Loucy (cell line): Measurements from ENCODE around the gene USP16.

ENCODE experiments used
- EZH2phosphoT487 ChIP-seq: fragments of 200-600 bp; IDR thresholded peaks from 2 replicates; pipeline ENCODE4 v1.6.1; 2018; ENCODE audit warnings: antibody characterized with exemption, mild to moderate bottlenecking, moderate library complexity, borderline replicate concordance
- TF ChIP-seq, protein P1 (sequence below): fragments of 200-600 bp; sonication (generic); conservative IDR thresholded peaks from 2 replicates; pipeline ENCODE4 v1.5.1; 2014; ENCODE audit warnings: mild to moderate bottlenecking, antibody characterized with exemption, low read length

DNA sequence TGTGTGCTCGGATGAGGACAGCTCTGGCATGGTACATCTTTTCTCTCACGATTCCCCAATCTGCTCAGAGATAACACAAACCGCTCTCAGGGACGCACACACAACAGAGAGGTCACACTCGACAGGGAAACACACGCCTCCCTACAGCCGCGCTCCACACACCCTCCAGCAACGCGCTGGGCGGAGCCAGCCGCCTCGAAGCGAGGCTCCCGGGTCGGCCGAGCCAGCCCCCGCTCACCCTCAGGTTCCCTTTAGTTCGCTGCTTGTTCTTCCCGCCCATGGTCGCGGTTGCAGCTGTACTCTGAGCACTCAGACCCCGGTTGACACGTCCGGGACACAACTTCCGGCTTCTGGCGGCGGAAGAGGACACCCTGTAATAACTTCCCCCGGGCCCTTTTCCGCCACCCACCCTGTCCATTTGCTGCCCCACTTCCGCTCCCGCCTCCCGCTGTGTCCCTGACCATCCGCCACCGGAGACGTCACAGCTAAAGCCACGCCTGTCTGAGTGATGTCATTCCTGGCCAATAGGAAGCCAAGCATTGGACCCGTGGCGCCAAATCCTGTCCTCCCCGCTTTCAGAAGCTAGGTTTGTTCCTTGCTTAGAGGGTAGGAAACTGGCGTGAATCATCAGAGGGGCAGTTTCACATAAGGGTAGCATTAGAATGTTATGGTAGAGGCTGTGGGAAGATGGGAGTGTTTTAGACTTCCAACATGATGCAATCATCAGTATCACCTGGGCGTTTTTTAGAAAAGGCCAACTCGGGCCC is 31.8 kb upstream of the USP16 start, which contains the start of gene LTN1:
- TF ChIP-seq, protein P1, sequence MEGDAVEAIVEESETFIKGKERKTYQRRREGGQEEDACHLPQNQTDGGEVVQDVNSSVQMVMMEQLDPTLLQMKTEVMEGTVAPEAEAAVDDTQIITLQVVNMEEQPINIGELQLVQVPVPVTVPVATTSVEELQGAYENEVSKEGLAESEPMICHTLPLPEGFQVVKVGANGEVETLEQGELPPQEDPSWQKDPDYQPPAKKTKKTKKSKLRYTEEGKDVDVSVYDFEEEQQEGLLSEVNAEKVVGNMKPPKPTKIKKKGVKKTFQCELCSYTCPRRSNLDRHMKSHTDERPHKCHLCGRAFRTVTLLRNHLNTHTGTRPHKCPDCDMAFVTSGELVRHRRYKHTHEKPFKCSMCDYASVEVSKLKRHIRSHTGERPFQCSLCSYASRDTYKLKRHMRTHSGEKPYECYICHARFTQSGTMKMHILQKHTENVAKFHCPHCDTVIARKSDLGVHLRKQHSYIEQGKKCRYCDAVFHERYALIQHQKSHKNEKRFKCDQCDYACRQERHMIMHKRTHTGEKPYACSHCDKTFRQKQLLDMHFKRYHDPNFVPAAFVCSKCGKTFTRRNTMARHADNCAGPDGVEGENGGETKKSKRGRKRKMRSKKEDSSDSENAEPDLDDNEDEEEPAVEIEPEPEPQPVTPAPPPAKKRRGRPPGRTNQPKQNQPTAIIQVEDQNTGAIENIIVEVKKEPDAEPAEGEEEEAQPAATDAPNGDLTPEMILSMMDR: no peak
- TF ChIP-seq EZH2phosphoT487: no peak
